H9 (cell line): ENCODE measurements around the gene P3H2. TPM values are rescaled to one million over a fixed set of nuclear protein-coding genes. Genes with fewer than 3 reads are reported as not detected.

Source experiments
- DNase-seq: peaks from one replicate; pipeline ENCODE4 v3.0.0-alpha.2; 2017
- H2AFZ ChIP-seq: one replicate; pipeline ENCODE4 v1.6.1; 2013; ENCODE audit warnings: mild to moderate bottlenecking, low read length, control low read depth, moderate library complexity
- H2AK5ac ChIP-seq: 2 replicates; pipeline ENCODE4 v1.6.1; 2013; ENCODE audit warnings: low read length, control low read depth, mixed read lengths; ENCODE audit not compliant: insufficient read length
- H2BK120ac ChIP-seq: one replicate; pipeline ENCODE4 v1.6.1; 2013; ENCODE audit warnings: low read depth, mild to moderate bottlenecking, low read length, control low read depth, inconsistent platforms; ENCODE audit not compliant: poor library complexity, severe bottlenecking
- H2BK12ac ChIP-seq: 2 replicates; pipeline ENCODE4 v1.6.1; 2013; ENCODE audit warnings: low read length, control low read depth, mixed read lengths, low read depth; ENCODE audit not compliant: insufficient read length
- H2BK15ac ChIP-seq: 2 replicates; pipeline ENCODE4 v1.6.1; 2013; ENCODE audit warnings: low read depth, low read length, control low read depth
- H2BK20ac ChIP-seq: one replicate; pipeline ENCODE4 v1.6.1; 2013; ENCODE audit warnings: low read depth, mild to moderate bottlenecking, low read length, control low read depth, inconsistent platforms; ENCODE audit not compliant: poor library complexity, severe bottlenecking
- H2BK5ac ChIP-seq: 2 replicates; pipeline ENCODE4 v1.6.1; 2013; ENCODE audit warnings: low read length, control low read depth, mixed read lengths; ENCODE audit not compliant: insufficient read length
- H3K14ac ChIP-seq: 2 replicates; pipeline ENCODE4 v1.6.1; 2013; ENCODE audit warnings: low read length, control low read depth; ENCODE audit not compliant: insufficient read depth
- H3K18ac ChIP-seq: 2 replicates; pipeline ENCODE4 v1.6.1; 2013; ENCODE audit warnings: low read depth, mild to moderate bottlenecking, mixed read lengths, low read length, control low read depth; ENCODE audit not compliant: insufficient read length
- H3K23ac ChIP-seq: 2 replicates; pipeline ENCODE4 v1.6.1; 2013; ENCODE audit warnings: low read length, control low read depth, mixed read lengths, low read depth; ENCODE audit not compliant: insufficient read length
- H3K23me2 ChIP-seq: 2 replicates; pipeline ENCODE4 v1.6.1; 2013; ENCODE audit warnings: low read depth, mild to moderate bottlenecking, mixed read lengths, low read length, control low read depth; ENCODE audit not compliant: insufficient read length, poor library complexity, severe bottlenecking
- H3K27ac ChIP-seq: 2 replicates; pipeline ENCODE4 v1.5.1; 2013; ENCODE audit warnings: low read length, control low read depth, mixed read lengths, low read depth; ENCODE audit not compliant: insufficient read length
- H3K27me3 ChIP-seq: 2 replicates; pipeline ENCODE4 v1.6.1; 2013; ENCODE audit warnings: low read length, control low read depth, inconsistent platforms; ENCODE audit not compliant: insufficient read depth
- H3K4ac ChIP-seq: 2 replicates; pipeline ENCODE4 v1.6.1; 2013; ENCODE audit warnings: low read depth, mild to moderate bottlenecking, control low read depth, inconsistent platforms, low read length, moderate library complexity
- H3K4me1 ChIP-seq: 2 replicates; pipeline ENCODE4 v1.6.1; 2013; ENCODE audit warnings: low read length, control low read depth, inconsistent platforms; ENCODE audit not compliant: insufficient read depth
- H3K4me2 ChIP-seq: 2 replicates; pipeline ENCODE4 v1.6.1; 2013; ENCODE audit warnings: low read length, control low read depth, mixed read lengths; ENCODE audit not compliant: insufficient read length, insufficient read depth
- H3K56ac ChIP-seq: 2 replicates; pipeline ENCODE4 v1.6.1; 2013; ENCODE audit warnings: low read depth, mild to moderate bottlenecking, mixed read lengths, low read length, control low read depth; ENCODE audit not compliant: insufficient read length
- H3K79me1 ChIP-seq: 2 replicates; pipeline ENCODE4 v1.6.1; 2013; ENCODE audit warnings: low read depth, mild to moderate bottlenecking, moderate library complexity, low read length, control low read depth, inconsistent platforms; ENCODE audit not compliant: insufficient read depth, poor library complexity, severe bottlenecking
- H3K79me2 ChIP-seq: 2 replicates; pipeline ENCODE4 v1.6.1; 2013; ENCODE audit warnings: low read length, control low read depth, inconsistent platforms; ENCODE audit not compliant: insufficient read depth
- H3K9ac ChIP-seq: 2 replicates; pipeline ENCODE4 v1.6.1; 2013; ENCODE audit warnings: low read length, control low read depth, mixed read lengths; ENCODE audit not compliant: insufficient read length; ENCODE audit errors: extremely low read depth
- H3K9me3 ChIP-seq: one replicate; pipeline ENCODE4 v1.6.1; 2013; ENCODE audit warnings: low read depth, low read length, inconsistent platforms; ENCODE audit not compliant: control insufficient read depth
- H3T11ph ChIP-seq: one replicate; pipeline ENCODE4 v1.6.1; 2013; ENCODE audit warnings: mild to moderate bottlenecking, low read length, control low read depth, inconsistent platforms
- H4K20me1 ChIP-seq: one replicate; pipeline ENCODE4 v1.6.1; 2013; ENCODE audit not compliant: control insufficient read depth, insufficient read length, insufficient read depth
- H4K5ac ChIP-seq: 2 replicates; pipeline ENCODE4 v1.6.1; 2013; ENCODE audit warnings: low read depth, mild to moderate bottlenecking, mixed read lengths, low read length, control low read depth; ENCODE audit not compliant: insufficient read length
- H4K8ac ChIP-seq: replicated peaks from 2 replicates; pipeline ENCODE4 v1.6.1; 2013; ENCODE audit warnings: low read length, control low read depth, mixed read lengths, low read depth; ENCODE audit not compliant: insufficient read length
- H4K91ac ChIP-seq: 2 replicates; pipeline ENCODE4 v1.6.1; 2013; ENCODE audit warnings: low read depth, mild to moderate bottlenecking, moderate library complexity, mixed read lengths, low read length, control low read depth; ENCODE audit not compliant: insufficient read length
- H3K27ac Mint-ChIP-seq, 3 experiments: 2 replicates in 2 of 3; 3 replicates in 1 of 3; pipeline ENCODE4 v1.8.0; 2020 to 2021; ENCODE audit warnings: mixed read lengths in 3 of 3, mild to moderate bottlenecking in 1 of 3, moderate library complexity in 1 of 3
- H3K27me3 Mint-ChIP-seq: 2 replicates; pipeline ENCODE4 v1.8.0; 2021; ENCODE audit warnings: low read depth, mild to moderate bottlenecking, moderate library complexity, mixed read lengths
- H3K36me3 Mint-ChIP-seq, 3 experiments: 2 replicates in 2 of 3; 3 replicates in 1 of 3; pipeline ENCODE4 v1.8.0; 2020 to 2021; ENCODE audit warnings: low read depth in 3 of 3, mixed read lengths in 3 of 3; ENCODE audit not compliant: insufficient read depth in 1 of 3
- H3K4me1 Mint-ChIP-seq, 2 experiments: 2 replicates each; pipeline ENCODE4 v1.8.0; 2020; ENCODE audit warnings: mixed read lengths in 2 of 2
- H3K4me3 Mint-ChIP-seq, 2 experiments: 2 replicates in 1 of 2; 3 replicates in 1 of 2; pipeline ENCODE4 v1.8.0; 2020 to 2021; ENCODE audit warnings: mild to moderate bottlenecking in 2 of 2, mixed read lengths in 2 of 2, moderate library complexity in 1 of 2
- H3K9me3 Mint-ChIP-seq, 2 experiments: 2 replicates in 1 of 2; 3 replicates in 1 of 2; pipeline ENCODE4 v1.8.0; 2020; ENCODE audit warnings: mild to moderate bottlenecking in 2 of 2, mixed read lengths in 2 of 2, moderate library complexity in 1 of 2
- total RNA-seq: library from RNA; stranded (reverse); gene quantifications from 2 replicates; pipeline ENCODE4 v1.2.1, GENCODE V29; 2021
- TF ChIP-seq, protein P1 (sequence below): fragments of 200-600 bp; sonication (generic); conservative IDR thresholded peaks from 3 replicates; pipeline ENCODE4 v1.8.0; 2021; ENCODE audit warnings: antibody characterized with exemption, mild to moderate bottlenecking

Gene P3H2
- total RNA-seq, 1 experiment from 2014 or later, result 41.5 TPM

GRCh38 chr3:189908646-189909045 lies 212.1 kb downstream of the P3H2 start:
- Histone ChIP-seq H2BK20ac (no peak overlapping the region), H3K18ac (no peak overlapping the region), H3K9ac (no peak overlapping the region), H3K23ac (no peak overlapping the region), H3K27me3 (no peaks in the 10 kb centered on the region), H3K14ac (no peak overlapping the region), H3K4ac (no peak overlapping the region), H3K9me3 (no peaks in the 10 kb centered on the region), H3T11ph (no peak overlapping the region), H3K27ac (no peak overlapping the region), H3K4me2 (no peak overlapping the region), H2BK15ac (no peak overlapping the region), H4K20me1 (no peaks in the 10 kb centered on the region), H3K4me1 (peaks cover 3% of the 10 kb centered on the region; the same call in 1 of the 2 replicates), H3K23me2 (no peaks in the 10 kb centered on the region), H2BK120ac (no peak overlapping the region), H2BK5ac (no peak overlapping the region), H3K79me1 (no peaks in the 10 kb centered on the region), H2AK5ac (no peak overlapping the region), H4K91ac (no peak overlapping the region), H2AFZ (no peak overlapping the region), H2BK12ac (no peak overlapping the region), H3K56ac (no peak overlapping the region), H3K79me2 (no peaks in the 10 kb centered on the region), H4K5ac (no peak overlapping the region), H4K8ac (no peak overlapping the region)
- TF ChIP-seq, protein P1, sequence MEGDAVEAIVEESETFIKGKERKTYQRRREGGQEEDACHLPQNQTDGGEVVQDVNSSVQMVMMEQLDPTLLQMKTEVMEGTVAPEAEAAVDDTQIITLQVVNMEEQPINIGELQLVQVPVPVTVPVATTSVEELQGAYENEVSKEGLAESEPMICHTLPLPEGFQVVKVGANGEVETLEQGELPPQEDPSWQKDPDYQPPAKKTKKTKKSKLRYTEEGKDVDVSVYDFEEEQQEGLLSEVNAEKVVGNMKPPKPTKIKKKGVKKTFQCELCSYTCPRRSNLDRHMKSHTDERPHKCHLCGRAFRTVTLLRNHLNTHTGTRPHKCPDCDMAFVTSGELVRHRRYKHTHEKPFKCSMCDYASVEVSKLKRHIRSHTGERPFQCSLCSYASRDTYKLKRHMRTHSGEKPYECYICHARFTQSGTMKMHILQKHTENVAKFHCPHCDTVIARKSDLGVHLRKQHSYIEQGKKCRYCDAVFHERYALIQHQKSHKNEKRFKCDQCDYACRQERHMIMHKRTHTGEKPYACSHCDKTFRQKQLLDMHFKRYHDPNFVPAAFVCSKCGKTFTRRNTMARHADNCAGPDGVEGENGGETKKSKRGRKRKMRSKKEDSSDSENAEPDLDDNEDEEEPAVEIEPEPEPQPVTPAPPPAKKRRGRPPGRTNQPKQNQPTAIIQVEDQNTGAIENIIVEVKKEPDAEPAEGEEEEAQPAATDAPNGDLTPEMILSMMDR, result no peak
- Mint-ChIP-seq H3K4me3 (no peak overlapping the region), H3K36me3 (no peaks in the 10 kb centered on the region), H3K4me1 (peaks cover 2 to 16% of the 10 kb centered on the region in 2 experiments; a peak in 3 of 4 replicates), H3K27ac (no peak overlapping the region), H3K27me3 (no peaks in the 10 kb centered on the region), H3K9me3 (no peaks in the 10 kb centered on the region)
- DNase-seq, result no peak
